ENCODE data around the gene EEA1. TPM values are rescaled to one million over a fixed set of nuclear protein-coding genes. Genes with fewer than 3 reads are reported as not detected.

EEA1 gene
- total RNA-seq, 1 experiment from 2014 or later: 14.9 TPM

GRCh38 chr12:92877904-92878303 lies 51.2 kb downstream of the EEA1 start:
- H4K20me1 ChIP-seq (ENCODE audit: control insufficient read depth, insufficient read depth, insufficient read length): no peaks in the 10 kb centered on the region
- H3K4me2 ChIP-seq (ENCODE audit: insufficient read depth, insufficient read length, low read length): no peak overlapping the region
- no peak overlapping the region for H3K27ac Mint-ChIP-seq
- H4K91ac ChIP-seq (ENCODE audit: insufficient read length, low read depth, low read length): no peak overlapping the region
- H3K23ac ChIP-seq (ENCODE audit: insufficient read length, low read depth, low read length): no peak overlapping the region
- H2BK20ac ChIP-seq (ENCODE audit: low read depth, low read length, poor library complexity, severe bottlenecking): no peak overlapping the region
- H3K9ac ChIP-seq (ENCODE audit: extremely low read depth, insufficient read length, low read length): no peak overlapping the region
- no peak overlapping the region for H4K8ac ChIP-seq (replicated peaks; ENCODE audit: insufficient read length, low read depth, low read length)
- no peaks in the 10 kb centered on the region; a peak in 1 of 5 replicates for H3K9me3 Mint-ChIP-seq
- no peaks in the 10 kb centered on the region for H3K9me3 ChIP-seq (ENCODE audit: control insufficient read depth, low read depth, low read length)
- H3K27ac ChIP-seq (ENCODE audit: insufficient read length, low read depth, low read length): no peak overlapping the region
- no peak overlapping the region for H3K18ac ChIP-seq (ENCODE audit: insufficient read length, low read depth, low read length)
- H2BK15ac ChIP-seq (ENCODE audit: low read depth, low read length): no peak overlapping the region
- no peak overlapping the region for H2AK5ac ChIP-seq (ENCODE audit: insufficient read length, low read length)
- peaks cover 18% of the 10 kb centered on the region in 2 experiments for H3K4me1 Mint-ChIP-seq
- peaks cover 2% of the 10 kb centered on the region; the same call in 1 of the 2 replicates for H3K4me1 ChIP-seq (ENCODE audit: insufficient read depth, low read length)
- no peaks in the 10 kb centered on the region for H3K27me3 Mint-ChIP-seq (ENCODE audit: low read depth)
- H3K4me3 Mint-ChIP-seq: no peak overlapping the region
- H3K56ac ChIP-seq (ENCODE audit: insufficient read length, low read depth, low read length): no peak overlapping the region
- no CpG with 5 or more reads among the region's 1 CpG for WGBS (ENCODE audit: extremely low coverage, insufficient read length, low lambda C conversion rate)
- TF ChIP-seq CTCF (conservative IDR thresholded peaks at IDR 0.05): no peak
- no peak overlapping the region for H2BK5ac ChIP-seq (ENCODE audit: insufficient read length, low read length)
- H3K4ac ChIP-seq (ENCODE audit: low read depth, low read length): no peak overlapping the region
- no peak overlapping the region for H2AFZ ChIP-seq (ENCODE audit: low read length)
- no peak overlapping the region for H2BK12ac ChIP-seq (ENCODE audit: insufficient read length, low read depth, low read length)
- no peak overlapping the region for H4K5ac ChIP-seq (ENCODE audit: insufficient read length, low read depth, low read length)
- H3T11ph ChIP-seq (ENCODE audit: low read length): no peak overlapping the region
- no peaks in the 10 kb centered on the region for H3K79me2 ChIP-seq (ENCODE audit: insufficient read depth, low read length)
- no peak overlapping the region for H3K14ac ChIP-seq (ENCODE audit: insufficient read depth, low read length)
- H3K36me3 Mint-ChIP-seq (ENCODE audit: insufficient read depth in 1 of 3, low read depth in 3 of 3): peaks cover 0 to 11% (median 8%) of the 10 kb centered on the region in 3 experiments; a peak in 5 of 7 replicates
- no peak for DNase-seq
- no peaks in the 10 kb centered on the region for H3K79me1 ChIP-seq (ENCODE audit: insufficient read depth, low read depth, low read length, poor library complexity, severe bottlenecking)
- H3K23me2 ChIP-seq (ENCODE audit: insufficient read length, low read depth, low read length, poor library complexity, severe bottlenecking): no peaks in the 10 kb centered on the region
- H3K27me3 ChIP-seq (ENCODE audit: insufficient read depth, low read length): no peaks in the 10 kb centered on the region
- H2BK120ac ChIP-seq (ENCODE audit: low read depth, low read length, poor library complexity, severe bottlenecking): no peak overlapping the region

Data from H9 (cell line).